Activated T-cell treated with anti-CD3 and anti-CD28 coated beads for 4 hours (primary cell): ENCODE data around the gene ATP8A1.
A peak's percentile ranks its signal among the peaks of the same experiment; 100 is the strongest.

ENCODE experiments used
- DNase-seq: peaks from one replicate; pipeline ENCODE4 v3.0.0-alpha.2; 2020

Gene ATP8A1

GRCh38 chr4:42646999-42647541 is 9.8 kb downstream of the ATP8A1 start:
- DNase-seq, result no peak

DNA sequence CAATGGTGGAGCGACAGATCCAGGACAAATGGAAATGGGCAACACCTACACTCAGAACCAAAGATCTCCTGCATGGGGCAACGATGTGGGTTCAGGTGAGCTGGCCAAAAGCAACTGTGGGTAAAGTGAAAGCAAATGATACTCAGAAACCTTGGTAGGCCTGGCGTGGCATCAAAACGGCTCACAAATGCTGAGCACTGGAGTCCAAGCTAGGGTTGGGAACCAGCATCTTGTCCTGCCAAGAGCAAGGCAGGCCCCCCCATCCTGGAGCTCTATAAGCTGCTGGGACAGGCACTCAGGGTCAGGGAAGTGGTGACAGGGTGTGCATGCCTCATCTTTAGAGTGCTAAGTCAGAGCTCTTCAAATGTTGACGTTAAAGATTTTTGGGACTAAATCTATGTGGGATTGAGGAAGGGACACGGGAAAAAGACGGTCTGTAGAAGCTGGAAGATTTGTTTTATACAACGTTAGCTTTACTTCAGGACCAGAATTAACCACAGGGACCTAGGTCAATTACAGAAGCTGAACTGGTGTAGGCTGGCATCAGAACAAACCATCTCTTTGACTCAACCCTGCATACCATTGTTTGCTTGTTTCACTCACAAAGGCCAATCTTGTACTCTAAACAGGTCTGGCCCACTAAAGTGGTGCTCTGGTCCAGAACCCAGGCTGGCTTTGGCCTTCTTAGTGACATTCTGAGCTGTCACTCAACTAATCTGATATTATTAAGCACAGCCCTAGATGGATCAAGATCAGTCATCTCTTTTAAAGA is 10.7 kb downstream of the ATP8A1 start:
- no peak for DNase-seq

DNA sequence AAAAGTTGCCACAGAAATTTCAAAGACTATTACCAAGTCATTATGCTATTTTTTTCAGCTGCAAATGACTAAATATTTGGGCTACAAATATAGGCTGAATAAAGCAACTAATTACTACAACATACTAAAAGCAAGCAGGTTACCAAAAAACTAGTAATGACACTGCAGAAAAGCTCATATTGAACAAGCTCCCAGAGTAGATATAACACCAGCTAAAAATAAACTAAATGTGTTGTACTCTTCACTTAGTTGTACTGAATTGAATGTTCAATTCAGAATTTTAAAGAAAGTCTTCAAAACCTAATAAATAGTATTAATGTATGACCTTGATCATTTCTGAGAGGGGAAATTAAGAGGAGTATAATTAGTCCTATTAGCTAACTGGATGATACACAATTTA is 12.0 kb downstream of the ATP8A1 start:
- no peak for DNase-seq

- no peak for DNase-seq
Observed at GRCh38 chr4:42643685-42644084, 13.2 kb downstream of the ATP8A1 start.

DNA sequence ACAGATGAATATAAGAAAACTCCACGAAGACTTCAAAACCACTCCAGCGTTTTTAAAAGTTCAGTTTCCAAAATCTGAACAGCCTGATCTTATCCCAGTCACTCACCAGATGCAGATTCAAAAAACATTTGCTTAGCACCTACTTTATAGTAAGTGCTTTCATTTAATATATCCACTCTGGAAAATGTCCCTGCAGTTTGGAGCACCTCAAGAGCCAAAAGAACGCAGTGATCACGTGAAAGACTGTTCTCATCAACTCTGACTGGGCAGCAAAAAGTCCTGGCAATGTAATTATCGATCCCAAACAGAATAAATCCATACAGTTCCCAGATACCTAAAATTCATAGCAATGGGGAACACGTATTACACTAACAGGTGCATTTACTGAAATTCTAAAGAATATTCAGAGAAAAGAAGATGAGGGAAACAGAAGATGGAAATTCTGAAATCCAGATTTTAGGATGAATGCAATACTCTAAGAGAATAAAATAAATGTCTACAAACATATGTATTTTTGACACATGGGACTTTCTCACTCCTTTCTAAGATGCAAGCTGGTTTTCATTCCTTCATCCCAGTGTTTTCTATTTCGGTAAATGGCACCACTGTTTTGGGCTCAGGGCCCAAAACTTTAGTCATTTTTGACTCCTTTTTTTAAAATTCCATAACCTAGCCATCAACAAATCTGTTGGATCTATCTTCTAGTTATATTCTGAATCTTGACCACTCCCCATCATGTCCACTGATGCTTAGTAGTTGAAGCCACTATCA is 13.9 kb downstream of the ATP8A1 start:
- no peak for DNase-seq

- DNase-seq, result no peak
Observed at GRCh38 chr4:42642101-42642797, 14.7 kb downstream of the ATP8A1 start.

GRCh38 chr4:42641656-42642055 is 15.2 kb downstream of the ATP8A1 start:
- DNase-seq, result no peak

DNA sequence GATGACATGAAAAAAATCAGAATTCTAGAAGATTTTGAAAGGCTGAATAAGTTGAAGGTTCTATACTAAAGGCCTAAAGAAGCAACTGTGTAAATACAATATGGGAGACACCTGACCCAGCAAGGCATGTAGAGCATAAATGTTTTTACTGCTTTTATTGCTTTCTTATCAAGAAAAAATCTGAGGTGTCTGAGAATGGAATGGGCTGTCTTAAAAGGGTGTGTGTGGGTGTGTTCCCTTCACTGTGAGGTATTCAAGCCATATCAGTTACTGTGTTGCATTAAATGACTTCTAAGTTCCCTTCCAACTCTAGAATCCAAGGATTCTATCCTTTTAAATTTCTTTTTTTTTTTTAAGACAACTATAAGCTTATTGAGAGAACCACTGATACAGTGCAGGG is 15.7 kb downstream of the ATP8A1 start:
- no peak for DNase-seq

GRCh38 chr4:42640613-42641012 is 16.3 kb downstream of the ATP8A1 start:
- DNase-seq, result no peak

DNA sequence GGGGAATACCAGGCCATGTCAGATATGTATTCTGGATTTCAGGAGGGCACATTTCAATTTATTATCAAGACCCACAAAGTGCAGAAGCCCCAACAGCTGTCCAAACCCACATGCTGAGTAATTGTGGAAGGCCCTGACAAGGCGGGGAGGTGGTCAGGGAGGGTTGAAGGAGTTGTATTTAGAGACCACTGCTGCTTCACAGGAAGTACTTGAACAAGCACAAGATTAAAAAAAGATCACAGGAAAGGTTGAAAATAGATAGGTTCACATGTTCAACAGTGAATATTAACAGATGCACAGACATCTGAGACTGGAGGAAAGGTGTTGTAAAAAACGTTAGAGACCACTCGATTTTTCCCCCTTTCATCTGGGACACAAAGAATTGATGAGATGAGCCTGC is 17.9 kb downstream of the ATP8A1 start:
- DNase-seq, result no peak

- DNase-seq, result no peak
Observed at GRCh38 chr4:42638321-42638720, 18.6 kb downstream of the ATP8A1 start.

DNA sequence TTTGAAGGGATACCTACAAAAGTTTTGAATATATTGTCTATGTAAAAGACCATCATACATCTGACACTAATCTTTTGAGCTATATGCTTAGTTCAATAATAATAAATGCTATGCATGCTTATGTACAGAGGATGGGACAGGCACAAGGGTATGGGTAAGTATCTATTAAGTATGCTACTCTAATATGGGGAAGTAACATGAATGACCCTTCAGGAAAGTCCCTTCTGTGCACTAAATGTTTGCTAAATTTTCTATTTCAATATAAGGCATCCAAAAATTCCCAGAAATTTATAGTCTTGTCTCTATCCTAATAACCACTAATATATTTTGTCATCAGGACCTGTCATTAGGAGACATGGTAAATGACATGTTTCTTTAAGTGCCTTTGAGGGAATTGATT is 19.0 kb downstream of the ATP8A1 start:
- no peak for DNase-seq

DNA sequence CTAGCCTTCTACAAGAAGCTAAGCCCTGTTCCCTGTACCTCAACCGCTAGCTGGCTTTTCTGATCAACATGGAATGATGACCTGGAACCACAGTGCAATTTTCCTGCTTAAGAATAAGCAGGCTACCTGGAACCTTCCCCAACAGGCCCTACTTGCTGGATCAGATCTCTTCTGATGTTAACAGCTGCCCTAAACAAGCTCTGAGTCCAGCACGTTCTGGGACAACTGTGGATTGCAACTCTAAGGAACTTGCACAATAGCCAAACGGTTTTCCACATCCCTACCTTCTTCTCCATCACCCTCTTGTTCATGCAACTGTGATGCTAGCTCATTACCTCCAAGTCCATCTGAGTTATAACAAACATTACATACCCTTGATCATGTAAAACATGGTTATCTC is 19.8 kb downstream of the ATP8A1 start:
- DNase-seq, result no peak

- DNase-seq, result no peak
Observed at GRCh38 chr4:42636645-42636949, 20.3 kb downstream of the ATP8A1 start.

- DNase-seq, result no peak
Observed at GRCh38 chr4:42633605-42634388, 23.1 kb downstream of the ATP8A1 start.

DNA sequence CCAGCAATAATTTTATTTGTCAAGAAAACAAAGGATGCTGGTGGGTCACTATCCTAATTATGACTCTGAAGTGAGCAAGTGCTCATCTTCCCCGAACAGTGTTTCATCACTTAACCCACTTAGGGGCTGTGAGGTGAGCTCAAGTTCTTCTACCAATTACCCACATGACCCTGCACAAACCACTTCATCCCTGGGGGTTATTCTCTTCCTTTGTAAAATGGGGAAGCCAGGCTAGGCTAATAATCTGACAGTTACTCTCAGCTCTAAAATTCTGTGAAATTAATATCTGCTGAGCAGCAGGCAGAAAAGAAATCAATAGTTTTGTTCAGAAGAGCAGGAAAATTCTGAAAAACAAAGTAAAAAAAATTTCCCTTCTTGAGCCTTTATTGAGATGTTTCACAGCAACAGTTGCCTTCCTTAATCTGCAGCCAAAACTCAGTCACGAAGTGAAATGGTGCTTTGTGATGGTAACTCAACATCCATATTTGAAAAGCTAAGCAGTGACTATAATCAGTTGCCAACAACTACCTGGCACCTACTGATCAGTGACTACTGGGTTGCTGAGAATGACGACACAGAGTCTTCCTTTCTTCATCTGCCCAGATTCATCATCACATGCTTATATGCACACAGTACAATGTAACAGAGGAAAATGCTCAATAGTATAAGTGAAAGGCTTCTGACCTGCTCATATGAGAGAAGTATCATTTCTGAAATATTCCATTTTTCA is 24.1 kb downstream of the ATP8A1 start:
- no peak for DNase-seq

DNA sequence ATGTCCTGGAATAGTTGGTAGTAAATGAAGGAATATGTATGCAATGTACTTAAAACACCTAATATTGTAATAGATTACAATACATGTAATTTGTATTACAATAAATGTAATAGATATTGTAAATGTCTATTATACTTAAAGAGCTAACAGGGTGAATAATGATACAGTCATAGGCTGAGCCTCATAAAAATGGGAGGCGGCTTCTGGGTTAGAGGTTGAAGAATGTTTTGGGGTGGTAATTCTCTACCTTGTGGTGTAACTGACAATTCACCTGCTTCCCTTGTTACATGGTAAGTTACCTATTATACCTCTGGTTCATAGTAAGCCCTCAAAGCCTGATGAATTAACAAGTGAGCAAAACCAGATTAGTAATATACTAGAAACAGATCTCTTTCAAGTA is 26.0 kb downstream of the ATP8A1 start:
- DNase-seq, result no peak

DNA sequence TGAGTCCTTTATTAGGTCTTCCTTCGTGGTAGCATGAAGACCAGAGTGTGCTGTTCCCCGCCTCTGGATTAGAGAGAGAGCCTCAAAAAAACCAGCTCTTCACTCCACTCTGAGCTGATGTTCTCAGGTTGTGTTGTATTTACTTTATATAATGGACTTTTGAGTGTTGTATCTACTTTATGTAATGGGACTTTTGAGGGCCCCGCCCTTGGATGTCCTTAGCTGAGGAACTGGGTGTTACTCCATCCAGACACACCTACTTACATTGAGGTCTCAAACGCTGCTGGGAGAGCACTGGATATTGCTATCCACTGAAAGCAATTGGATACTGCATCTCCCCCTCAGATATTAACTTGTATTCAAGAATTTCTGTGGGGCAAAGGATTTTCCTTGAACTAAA is 28.2 kb downstream of the ATP8A1 start:
- DNase-seq, result no peak

- DNase-seq, result peak; percentile 19
Observed at GRCh38 chr4:42627885-42628646, 28.8 kb downstream of the ATP8A1 start.

GRCh38 chr4:42626629-42627146 is 30.2 kb downstream of the ATP8A1 start:
- no peak for DNase-seq

DNA sequence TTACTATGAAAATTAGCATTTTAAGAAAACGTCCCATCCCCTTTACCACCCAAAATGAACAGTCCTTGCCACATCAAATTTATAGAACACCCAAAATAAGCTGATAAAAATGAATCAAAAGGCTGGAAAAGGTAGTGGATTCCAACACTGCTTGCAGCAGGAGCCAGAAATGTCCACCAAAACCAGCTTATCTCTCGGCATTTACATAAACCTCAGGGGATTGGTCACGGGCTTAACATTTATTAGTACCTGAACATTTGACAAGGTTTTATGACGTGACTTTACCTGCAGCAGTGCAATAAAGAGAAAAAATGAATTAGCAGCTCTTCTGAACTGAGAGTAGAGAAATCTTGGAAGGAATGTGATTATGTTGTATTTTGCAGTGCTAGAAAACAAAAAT is 31.6 kb downstream of the ATP8A1 start:
- no peak for DNase-seq
